PFSK-1 (cell line): ENCODE data around the gene KIF3A.

Source experiments
- FOXP2 ChIP-seq: optimal IDR thresholded peaks from 2 replicates; pipeline ENCODE3; 2011; ENCODE audit warnings: borderline replicate concordance, control low read depth, inconsistent platforms; ENCODE audit not compliant: insufficient read depth; ENCODE audit errors: extremely low read length, extremely low read depth
- POLR2AphosphoS5 ChIP-seq: IDR thresholded peaks from 2 replicates; pipeline ENCODE4 v1.6.1; 2012; ENCODE audit warnings: low read depth, mild to moderate bottlenecking, control low read depth, low read length, moderate library complexity
- SIN3A ChIP-seq: IDR thresholded peaks from 2 replicates; pipeline ENCODE4 v1.6.1; 2012; ENCODE audit warnings: mild to moderate bottlenecking, low read length, moderate library complexity, borderline replicate concordance; ENCODE audit not compliant: insufficient read depth
- TAF1 ChIP-seq: IDR thresholded peaks from 2 replicates; pipeline ENCODE4 v1.6.1; 2012; ENCODE audit warnings: low read length, control low read depth, borderline replicate concordance; ENCODE audit not compliant: insufficient read depth
- TF ChIP-seq, protein P1 (sequence below), 2 experiments: IDR thresholded peaks; 2 replicates each; pipeline versions ENCODE4 v1.6.1 to v1.8.0; 2011 to 2012; ENCODE audit warnings: low read depth in 2 of 2, low read length in 2 of 2, control low read depth in 1 of 2, inconsistent platforms in 1 of 2, mild to moderate bottlenecking in 1 of 2, moderate library complexity in 1 of 2; ENCODE audit not compliant: insufficient read depth in 1 of 2

The KIF3A gene

DNA sequence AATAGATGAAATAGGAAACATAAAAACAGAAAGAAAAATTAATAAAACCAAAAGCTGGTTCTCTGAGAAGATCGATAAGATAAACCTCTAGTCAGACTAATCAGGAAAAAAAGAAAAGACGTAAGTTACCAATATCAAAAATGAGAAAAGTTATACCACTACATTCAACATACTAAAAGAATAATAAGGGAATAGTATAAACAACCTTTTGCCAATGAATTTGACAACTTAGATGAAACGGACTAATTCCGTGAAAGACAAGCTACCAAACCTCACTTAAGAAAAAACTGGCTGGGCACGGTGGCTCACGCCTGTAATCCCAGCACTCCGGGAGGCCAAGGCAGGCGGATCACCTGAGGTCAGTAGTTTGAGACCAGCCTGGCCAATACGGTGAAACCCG lies 7.5 kb downstream of the KIF3A start:
- no peak for TF ChIP-seq FOXP2
- TF ChIP-seq SIN3A: no peak
- TF ChIP-seq POLR2AphosphoS5: no peak
- TF ChIP-seq TAF1: no peak
- TF ChIP-seq, protein P1, sequence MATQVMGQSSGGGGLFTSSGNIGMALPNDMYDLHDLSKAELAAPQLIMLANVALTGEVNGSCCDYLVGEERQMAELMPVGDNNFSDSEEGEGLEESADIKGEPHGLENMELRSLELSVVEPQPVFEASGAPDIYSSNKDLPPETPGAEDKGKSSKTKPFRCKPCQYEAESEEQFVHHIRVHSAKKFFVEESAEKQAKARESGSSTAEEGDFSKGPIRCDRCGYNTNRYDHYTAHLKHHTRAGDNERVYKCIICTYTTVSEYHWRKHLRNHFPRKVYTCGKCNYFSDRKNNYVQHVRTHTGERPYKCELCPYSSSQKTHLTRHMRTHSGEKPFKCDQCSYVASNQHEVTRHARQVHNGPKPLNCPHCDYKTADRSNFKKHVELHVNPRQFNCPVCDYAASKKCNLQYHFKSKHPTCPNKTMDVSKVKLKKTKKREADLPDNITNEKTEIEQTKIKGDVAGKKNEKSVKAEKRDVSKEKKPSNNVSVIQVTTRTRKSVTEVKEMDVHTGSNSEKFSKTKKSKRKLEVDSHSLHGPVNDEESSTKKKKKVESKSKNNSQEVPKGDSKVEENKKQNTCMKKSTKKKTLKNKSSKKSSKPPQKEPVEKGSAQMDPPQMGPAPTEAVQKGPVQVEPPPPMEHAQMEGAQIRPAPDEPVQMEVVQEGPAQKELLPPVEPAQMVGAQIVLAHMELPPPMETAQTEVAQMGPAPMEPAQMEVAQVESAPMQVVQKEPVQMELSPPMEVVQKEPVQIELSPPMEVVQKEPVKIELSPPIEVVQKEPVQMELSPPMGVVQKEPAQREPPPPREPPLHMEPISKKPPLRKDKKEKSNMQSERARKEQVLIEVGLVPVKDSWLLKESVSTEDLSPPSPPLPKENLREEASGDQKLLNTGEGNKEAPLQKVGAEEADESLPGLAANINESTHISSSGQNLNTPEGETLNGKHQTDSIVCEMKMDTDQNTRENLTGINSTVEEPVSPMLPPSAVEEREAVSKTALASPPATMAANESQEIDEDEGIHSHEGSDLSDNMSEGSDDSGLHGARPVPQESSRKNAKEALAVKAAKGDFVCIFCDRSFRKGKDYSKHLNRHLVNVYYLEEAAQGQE (IDR thresholded peaks at IDR 0.05; ENCODE audit: insufficient read depth in 1 of 2, low read depth in 2 of 2, low read length in 2 of 2): no peak

DNA sequence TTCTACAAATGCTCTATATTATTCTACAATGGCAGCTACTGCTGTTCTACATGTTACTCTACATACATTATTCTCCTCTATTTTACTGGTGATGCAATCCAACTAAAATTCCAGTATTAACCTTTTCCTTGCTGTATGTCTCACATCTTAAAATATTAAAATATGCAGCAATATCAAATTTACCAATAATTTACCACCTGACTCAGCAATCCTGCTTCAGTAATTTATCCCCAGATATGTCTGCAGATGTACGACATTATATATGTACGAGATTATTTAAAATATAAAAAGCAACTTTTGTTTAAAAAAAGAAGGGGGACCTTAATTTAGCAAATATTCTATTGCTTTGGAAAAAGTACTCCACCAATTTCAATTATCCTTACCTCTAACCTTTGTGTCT lies 11.6 kb downstream of the KIF3A start:
- no peak for TF ChIP-seq FOXP2
- TF ChIP-seq POLR2AphosphoS5: no peak
- no peak for TF ChIP-seq SIN3A
- TF ChIP-seq TAF1: no peak
- TF ChIP-seq, protein P1 (IDR thresholded peaks at IDR 0.05; ENCODE audit: insufficient read depth in 1 of 2, low read depth in 2 of 2, low read length in 2 of 2): no peak

DNA sequence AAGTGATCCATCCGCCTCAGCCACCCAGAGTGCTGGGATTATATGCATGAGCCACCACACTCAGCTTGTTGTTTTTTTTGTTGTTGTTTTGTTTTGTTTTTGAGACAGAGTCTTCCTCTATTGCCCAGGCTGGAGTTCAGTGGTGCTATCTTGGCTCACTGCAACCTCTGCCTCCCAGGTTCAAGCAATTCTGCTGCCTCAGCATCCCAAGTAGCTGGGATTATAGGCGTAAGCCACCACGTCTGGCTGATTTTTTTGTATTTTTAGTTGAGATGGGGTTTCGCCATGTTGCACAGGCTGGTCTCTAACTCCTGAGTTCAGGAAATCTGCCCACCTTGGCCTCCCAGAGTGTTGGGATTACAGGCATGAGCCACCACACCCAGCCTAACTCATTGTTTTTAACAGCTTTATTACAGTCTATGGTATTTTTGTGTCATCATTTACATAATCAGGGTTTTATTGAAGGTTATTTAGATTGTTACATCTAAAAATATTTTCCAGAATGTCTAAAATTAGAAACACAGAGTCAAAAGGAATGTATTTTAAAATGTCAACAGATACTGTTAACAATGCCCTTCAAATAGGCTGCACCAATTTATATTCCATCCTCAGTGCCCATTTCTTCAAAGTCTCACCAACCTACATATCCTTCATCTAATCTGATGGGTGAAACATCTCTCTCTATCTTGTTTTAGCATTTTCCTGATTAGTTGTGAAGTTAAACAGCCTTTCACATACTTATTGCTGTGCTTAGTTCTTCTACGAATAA lies 18.6 kb downstream of the KIF3A start:
- TF ChIP-seq POLR2AphosphoS5: no peak
- TF ChIP-seq FOXP2: no peak
- TF ChIP-seq TAF1: no peak
- no peak for TF ChIP-seq SIN3A
- TF ChIP-seq, protein P1 (IDR thresholded peaks at IDR 0.05; ENCODE audit: insufficient read depth in 1 of 2, low read depth in 2 of 2, low read length in 2 of 2): no peak

DNA sequence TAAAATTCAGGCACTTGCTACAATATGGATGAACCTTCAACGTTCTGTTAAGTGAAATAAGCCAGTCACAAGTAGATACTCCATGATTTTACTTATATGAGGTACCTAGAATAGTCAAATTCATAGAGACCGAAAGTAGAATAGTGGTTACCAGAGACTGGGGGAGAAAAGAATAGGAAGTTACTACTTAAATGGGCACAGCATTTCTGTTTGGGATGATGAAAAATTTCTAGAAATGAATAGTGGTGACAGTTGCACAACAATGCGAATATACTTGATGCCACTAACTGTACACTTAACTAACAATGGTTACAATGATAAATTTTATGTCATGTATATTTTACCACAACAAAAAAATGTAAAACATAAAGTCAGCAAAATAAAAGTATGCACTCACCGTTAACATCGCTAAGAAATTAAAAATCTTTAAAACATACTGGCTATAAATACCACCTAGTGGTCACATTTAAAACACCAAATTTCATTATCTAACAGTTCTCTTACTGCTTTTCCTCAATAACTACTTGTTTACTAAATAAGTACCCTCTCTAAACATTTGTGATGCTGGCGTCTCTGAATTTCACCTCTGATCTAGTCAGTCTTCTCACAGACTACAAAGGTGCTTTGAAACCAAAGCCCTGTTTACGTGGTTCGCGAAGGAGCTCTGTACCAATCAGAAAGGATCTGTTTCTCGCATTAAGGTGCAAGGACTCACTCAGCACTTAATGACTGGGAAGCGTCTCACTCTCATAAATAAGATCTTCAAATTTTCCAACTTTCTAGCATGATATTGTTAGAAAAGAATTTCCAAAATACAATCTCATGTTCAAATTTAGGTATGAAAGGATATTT lies 22.7 kb downstream of the KIF3A start:
- TF ChIP-seq, protein P1 (IDR thresholded peaks at IDR 0.05; ENCODE audit: insufficient read depth in 1 of 2, low read depth in 2 of 2, low read length in 2 of 2): no peak
- TF ChIP-seq FOXP2 (no peak), TAF1 (no peak), POLR2AphosphoS5 (no peak), SIN3A (no peak)
